ENCODE data around the gene MYO3B.

MYO3B gene

DNA sequence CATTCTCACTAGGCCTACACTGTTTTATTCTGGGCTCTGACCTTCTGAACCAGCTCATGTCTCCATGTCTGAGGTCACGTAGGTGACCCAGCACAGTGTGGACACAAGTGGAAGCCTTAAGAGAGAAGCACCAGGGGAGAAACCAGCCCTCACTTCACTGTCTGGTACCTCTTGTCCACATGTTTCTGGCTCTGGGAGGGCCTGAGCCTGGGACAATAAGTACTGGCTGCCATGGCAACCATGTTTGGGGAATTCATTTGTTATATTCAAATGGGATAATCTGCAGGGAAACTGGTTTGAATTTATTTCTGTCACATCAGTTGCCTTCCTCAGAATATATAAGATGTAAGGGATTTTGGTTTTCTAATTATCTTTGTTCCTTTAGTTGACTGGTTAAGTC, 23.3 kb downstream of the MYO3B start:
- no peak overlapping the region for H3K27ac ChIP-seq
- no peak for TF ChIP-seq CTCF (conservative IDR thresholded peaks at IDR 0.05)
- no peak for TF ChIP-seq ZFX (IDR thresholded peaks at IDR 0.05)

DNA sequence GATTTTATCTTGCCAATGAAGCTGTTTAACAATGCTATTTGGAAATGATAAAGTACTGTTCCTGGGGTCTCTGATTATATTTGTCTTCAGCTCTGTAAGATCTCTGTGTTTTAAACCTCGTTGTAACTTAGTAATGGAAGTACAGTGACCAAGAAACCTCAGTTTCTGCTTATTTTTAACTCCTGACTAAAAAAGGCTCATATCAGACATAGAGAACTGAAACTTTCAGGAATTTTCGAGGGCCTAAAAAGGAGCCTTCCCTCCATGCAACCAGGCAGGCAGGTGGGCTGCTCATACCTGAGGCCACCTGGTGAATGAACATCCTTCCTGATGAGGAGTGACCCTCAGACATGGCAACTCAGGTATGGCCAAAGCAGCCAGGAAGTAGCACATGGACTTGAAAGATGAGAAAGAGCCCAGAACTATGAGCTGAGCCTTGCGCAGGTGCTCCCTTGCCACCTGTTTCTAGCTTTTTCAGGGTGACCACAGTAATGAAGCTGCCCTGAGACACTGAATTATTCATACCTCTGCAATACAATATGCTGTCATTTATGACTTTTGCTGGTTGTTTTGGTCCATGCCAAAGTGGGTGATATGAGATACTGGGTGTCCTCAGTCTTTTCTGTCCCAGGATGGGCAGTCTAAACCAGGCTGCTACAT, 23.9 kb downstream of the MYO3B start:
- no peak for TF ChIP-seq CTCF (conservative IDR thresholded peaks at IDR 0.05)
- TF ChIP-seq ZFX (IDR thresholded peaks at IDR 0.05) = no peak
- no peak overlapping the region for H3K27ac ChIP-seq

DNA sequence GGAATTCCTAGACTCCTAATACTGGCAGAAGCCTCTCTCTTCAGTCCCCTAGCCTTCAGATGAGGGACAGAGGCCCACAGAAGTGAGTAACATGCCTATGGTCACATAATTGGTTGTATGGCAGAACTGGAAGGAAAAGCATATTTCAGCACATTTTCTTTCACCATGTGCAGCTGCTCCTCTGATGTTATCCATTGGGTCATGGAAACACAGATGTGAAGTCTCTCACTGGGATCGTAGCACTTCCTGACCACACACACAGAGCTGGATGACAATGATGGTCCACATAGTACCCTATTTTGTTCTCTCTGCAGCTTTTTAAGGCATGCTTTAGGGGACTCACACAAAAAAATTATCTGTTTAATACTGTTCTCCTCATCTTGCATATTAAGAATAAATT, 24.5 kb downstream of the MYO3B start:
- TF ChIP-seq ZFX (IDR thresholded peaks at IDR 0.05) (no peak), CTCF (conservative IDR thresholded peaks at IDR 0.05) (no peak)

DNA sequence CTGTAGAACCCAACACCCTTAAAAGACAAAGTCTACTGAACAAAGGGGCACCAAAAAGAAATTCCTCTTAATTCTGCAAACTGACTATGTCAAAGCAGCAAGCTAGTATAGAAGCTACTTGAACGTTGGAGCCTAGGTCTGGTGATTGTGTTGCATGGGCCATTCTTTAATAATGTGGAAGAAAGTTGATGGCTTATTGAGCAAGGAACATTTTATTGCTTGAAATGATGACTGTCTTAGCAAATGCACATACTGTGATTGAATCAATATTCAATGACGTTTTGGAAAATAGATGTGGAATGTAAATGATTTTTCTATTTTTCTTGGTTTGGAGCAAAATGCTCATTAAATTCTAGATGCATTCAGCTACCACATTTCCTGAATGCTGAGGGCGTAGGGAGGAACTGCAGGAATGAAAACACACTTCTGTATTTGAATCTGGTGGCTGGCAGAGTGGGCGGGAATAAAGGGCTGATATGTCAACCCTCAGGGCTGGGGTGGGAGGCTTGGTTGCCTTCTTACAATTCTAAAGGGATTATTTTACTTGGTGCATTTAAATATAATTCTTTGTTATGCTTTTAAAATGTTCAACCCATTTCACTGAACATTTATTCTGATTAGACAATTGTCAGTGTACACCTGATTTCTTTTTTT, 26.5 kb downstream of the MYO3B start:
- TF ChIP-seq CTCF (conservative IDR thresholded peaks at IDR 0.05) = no peak
- no peak for TF ChIP-seq ZFX (IDR thresholded peaks at IDR 0.05)
- no peak overlapping the region for H3K27ac ChIP-seq

More for the DNA sequence above, 24.5 kb downstream of the MYO3B start:
- H3K27ac ChIP-seq = no peak overlapping the region

- TF ChIP-seq ZFX (IDR thresholded peaks at IDR 0.05) (no peak), CTCF (conservative IDR thresholded peaks at IDR 0.05) (no peak)
- H3K27ac ChIP-seq = no peak overlapping the region
Observed at GRCh38 chr2:170206246-170206645, 28.3 kb downstream of the MYO3B start.

DNA sequence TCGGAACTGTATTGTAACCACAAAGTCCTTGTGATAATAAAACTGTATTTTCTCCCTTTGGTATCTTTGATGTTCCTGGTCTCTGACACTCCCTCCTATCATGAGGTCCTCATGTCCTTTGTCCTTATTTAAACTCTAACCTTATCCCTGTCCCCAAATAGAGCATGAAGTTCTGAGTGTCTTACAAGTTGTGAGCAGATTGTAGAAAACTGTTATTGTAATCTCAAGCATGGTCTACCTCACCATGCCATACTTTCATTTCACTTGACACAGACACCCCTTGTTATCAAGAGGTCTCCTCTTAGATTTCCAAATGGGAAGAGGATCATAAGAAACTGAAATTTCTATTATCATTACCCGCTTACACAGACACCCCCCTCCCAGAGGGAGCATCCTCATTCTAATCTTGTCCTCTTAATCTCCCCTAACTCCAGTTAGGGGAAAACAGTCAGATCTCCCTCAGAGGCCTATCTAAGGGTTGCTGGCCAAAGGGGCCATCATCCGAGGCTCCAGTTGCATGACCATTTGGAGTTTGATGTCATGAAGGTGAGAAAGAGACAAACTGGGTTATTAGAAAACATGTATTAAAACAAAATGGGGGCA, 29.0 kb downstream of the MYO3B start:
- TF ChIP-seq ZFX (IDR thresholded peaks at IDR 0.05) (no peak), CTCF (conservative IDR thresholded peaks at IDR 0.05) (no peak)

DNA sequence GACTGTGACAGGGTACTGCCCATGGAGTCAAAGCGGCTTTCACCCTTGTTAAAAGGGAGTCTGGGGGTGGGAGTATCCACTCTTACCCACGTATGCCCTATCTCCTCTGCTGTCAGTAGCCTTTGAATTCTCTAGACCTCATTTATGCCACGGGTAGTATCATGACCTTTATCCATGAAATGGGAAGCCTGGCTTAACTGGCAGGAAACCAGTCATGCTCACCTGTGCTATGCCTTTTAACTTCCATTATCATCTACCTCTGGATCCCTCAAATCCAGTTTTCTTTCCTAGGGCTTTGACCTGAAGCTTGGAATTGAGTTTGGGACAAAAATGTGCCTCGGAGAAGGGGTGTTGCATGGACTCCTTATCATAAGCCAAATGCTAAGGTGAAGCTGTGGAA, 30.0 kb downstream of the MYO3B start:
- TF ChIP-seq CTCF (conservative IDR thresholded peaks at IDR 0.05) (no peak), ZFX (IDR thresholded peaks at IDR 0.05) (no peak)
- no peak overlapping the region for H3K27ac ChIP-seq

More for the DNA sequence above, 29.0 kb downstream of the MYO3B start:
- H3K27ac ChIP-seq = no peak overlapping the region
